Measurements from ENCODE around the gene PRSS36. TPM values are rescaled to one million over a fixed set of nuclear protein-coding genes. Genes with fewer than 3 reads are reported as not detected.
"Not testable (repeated sequence)": the region's sequence is repeated elsewhere in the genome, so short reads cannot be mapped to it uniquely, and the experiment has no call there.

PRSS36 gene
- polyA plus RNA-seq, 12 donors = 0.92 to 2.0 (median 1.4) TPM; not detected in 2

DNA sequence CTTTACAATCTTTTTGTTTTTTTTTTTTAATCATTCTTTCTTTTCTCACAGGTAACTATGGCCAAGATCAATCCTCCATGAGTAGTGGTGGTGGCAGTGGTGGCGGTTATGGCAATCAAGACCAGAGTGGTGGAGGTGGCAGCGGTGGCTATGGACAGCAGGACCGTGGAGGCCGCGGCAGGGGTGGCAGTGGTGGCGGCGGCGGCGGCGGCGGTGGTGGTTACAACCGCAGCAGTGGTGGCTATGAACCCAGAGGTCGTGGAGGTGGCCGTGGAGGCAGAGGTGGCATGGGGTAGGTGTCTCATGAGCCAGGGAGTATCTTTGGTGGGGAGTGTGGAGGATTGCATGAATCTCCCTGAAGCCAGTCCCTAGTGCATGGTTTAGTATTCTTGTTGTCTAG lies 35.0 kb upstream of the PRSS36 start:
- no peak for DNase-seq

GRCh38 chr16:31183432-31184428 lies 33.9 kb upstream of the PRSS36 start:
- DNase-seq = no peak

- DNase-seq = no peak
These were observed 32.5 kb upstream of the PRSS36 start for GRCh38 chr16:31182391-31182790.

DNA sequence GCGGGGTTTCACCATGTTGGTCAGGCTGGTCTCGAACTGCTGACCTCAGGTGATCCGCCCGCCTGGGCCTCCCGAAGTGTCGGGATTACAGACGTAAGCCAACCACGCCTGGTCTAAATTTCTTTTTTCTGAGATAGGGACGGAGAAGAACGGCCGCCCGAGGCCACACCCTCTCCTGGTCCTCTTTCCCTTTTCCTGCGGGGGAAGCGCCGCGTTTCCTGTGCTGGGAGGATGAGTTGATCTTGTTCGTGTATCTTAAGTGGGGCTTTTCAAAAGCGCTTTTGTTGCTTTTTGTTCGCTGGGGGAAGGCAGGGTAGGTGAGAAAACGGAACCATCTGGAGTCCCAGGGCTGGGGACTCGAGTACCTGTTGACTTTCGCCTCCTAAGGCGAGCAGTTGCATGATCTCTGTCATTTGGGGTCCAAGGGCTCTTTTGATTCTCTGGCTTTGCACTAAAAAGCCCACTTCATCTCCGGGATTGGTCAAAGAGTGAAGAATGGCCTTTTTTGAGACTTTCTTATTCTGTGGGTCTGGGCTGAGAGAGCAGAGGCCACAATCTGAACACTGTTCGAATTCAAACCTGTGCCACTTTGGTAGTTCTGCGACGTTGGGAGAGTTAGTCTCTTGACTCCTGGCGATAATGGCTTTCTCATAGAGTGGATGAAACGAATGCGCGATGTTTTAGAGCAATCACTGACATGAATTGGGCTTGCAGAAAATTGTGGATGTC lies 31.4 kb upstream of the PRSS36 start:
- no peak for DNase-seq

DNA sequence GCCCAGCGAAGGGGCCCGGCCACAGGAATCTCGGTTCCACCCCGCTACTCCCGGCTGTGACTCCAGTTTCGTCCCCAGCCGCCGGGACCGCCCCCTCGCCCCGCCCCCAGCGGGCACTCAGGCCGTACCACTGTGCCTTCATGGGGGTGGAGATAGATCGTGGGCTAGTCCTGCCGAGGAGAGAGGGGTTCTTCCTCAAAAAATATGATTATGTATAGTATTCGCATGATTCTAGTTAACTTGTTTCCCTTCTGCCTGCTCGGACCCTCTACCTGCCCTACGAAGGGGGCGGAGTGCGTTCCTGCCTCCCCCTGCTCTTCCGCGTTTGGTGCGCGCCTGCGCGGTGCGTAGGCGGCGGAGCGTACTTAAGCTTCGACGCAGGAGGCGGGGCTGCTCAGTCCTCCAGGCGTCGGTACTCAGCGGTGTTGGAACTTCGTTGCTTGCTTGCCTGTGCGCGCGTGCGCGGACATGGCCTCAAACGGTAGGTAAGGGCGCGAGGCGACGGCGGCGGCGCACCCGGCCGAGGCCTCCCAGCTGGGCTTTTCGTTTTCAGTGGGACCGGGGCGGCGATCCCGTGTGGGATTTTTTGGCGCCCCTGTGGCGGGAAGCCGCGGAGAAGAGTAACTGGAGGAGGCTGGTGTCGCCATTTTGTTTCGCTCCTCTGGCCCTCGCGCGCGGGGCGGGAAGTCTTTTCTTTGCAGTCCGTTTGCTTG lies 30.0 kb upstream of the PRSS36 start, which contains the start of gene FUS:
FUS (plus strand) TSS at position 393 of the 713 bp plus-strand sequence; CDS start at position 469, 76 bp downstream.
- peak; percentile 98 for DNase-seq

GRCh38 chr16:31179219-31179746 lies 29.4 kb upstream of the PRSS36 start:
- DNase-seq = no peak

DNA sequence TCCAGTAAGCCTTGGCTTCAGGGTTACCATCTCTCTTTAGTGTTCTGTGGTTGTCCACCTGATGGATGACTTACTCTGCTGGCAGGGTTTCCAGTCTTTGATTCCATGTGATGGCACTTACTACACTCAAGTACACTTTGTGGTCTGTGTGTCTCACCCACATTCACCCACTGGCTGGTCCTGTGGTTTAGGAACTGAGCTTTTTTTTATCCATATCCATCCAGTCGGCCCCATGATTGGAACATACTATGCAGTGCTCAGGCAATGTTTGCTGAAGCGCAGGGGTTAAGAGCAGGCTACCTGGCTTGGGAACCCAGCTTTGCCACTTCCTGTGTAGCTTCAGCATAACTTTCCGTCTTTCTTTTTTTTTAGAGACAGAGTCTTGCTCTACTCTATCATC lies 27.3 kb upstream of the PRSS36 start:
- DNase-seq = no peak

DNA sequence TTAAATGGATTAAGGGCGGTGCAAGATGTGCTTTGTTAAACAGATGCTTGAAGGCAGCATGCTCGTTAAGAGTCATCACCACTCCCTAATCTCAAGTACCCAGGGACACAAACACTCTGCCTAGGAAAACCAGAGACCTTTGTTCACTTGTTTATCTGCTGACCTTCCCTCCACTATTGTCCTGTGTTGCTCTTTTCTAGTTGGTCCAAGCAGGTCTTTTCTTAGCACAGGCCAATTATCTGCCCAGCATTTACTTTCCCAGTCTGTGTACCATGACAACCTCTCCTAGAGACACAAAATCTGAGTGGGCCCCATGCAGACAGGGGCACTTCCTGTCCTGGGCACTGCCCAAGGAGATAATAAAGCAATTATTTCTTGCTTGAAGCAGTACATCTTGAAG lies 20.2 kb upstream of the PRSS36 start:
- not testable (repeated sequence) for DNase-seq

- no peak for DNase-seq
These were observed 19.0 kb upstream of the PRSS36 start for GRCh38 chr16:31168848-31169247.

DNA sequence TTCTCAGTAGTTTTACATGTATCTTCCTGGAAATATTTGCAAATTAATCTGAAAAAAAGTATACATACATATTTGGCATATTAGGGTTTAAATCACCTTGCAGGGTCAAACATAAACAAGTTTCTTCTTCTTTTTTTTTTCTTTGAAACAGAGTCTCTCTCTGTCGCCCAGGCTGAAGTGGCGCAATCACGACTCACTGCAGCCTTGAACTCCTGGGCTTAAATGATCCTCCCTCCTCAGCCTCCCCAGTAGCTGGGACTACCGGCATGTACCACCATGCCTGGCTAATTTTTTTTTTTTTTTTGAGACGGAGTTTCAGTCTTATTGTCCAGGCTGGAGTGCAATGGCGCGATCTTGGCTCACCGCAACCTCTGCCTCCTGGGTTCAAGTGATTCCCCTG lies 17.4 kb upstream of the PRSS36 start:
- no peak for DNase-seq

- no peak for DNase-seq
These were observed 7.3 kb upstream of the PRSS36 start for GRCh38 chr16:31157136-31157535.

DNA sequence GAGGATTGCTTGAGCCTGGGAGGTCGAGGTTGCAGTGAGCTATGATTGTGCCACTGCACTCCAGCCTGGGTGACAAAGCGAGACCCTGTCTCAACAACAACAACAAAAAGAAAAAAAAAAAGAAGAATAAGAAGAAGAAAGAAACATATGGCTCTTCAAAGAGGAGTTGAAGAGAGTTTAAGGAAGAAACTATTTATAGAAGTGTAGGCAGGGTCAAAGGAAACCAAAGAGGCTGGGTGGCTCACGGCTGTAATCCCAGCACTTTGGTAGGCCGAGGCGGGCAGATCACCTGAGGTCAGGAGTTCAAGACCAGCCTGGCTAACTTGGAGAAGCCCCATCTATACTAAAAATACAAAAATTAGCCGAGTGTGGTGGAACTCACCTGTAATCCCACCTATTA lies 1.1 kb upstream of the PRSS36 start:
- not testable (repeated sequence) for DNase-seq

DNA sequence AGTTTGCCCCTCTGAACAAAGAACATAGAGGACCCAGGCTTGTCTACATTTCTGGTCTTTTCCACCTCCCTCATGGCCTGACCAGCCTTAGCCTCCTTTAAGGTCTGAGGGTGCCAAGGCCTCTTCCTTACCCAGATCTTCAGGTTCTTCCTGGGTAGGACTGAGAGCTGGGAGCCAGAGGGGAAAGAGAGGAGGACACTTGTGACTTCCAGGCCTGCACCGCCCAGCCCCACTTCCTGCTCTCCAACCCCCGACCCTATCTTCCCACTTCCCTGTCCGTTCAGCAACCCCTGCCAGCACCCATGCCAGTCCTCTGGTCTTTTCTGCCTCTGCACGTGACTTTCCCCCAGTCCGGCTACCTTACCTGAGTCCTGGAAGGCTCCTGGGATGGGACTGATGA lies 534 bp downstream of the PRSS36 start:
- no peak for DNase-seq

GRCh38 chr16:31148896-31149295 lies 970 bp downstream of the PRSS36 start:
- no peak for DNase-seq

DNA sequence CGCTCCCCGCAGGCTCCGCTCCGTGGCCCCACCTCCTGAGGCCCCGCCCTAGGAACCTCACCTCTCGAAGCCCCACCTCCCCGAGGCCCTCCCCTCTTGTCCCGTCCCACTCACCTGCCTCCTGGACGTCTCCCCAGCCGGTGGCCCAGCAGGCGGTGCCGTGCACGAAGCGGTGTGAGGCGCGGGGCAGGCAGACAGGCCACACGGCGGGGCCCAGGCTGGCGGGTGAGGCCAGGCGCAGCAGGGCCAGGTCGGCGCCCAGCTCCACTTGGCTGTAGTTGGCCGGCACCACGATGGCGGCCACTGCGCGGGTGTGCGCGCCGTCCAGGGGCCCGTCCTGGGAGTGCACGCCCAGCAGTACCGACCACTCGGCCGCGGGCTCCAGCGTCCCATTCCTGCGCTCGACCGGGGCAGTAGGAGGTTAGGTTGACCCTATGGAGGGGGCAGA lies 1.6 kb downstream of the PRSS36 start:
- no peak for DNase-seq

GRCh38 chr16:31147574-31147973 lies 2.3 kb downstream of the PRSS36 start:
- no peak for DNase-seq

DNA sequence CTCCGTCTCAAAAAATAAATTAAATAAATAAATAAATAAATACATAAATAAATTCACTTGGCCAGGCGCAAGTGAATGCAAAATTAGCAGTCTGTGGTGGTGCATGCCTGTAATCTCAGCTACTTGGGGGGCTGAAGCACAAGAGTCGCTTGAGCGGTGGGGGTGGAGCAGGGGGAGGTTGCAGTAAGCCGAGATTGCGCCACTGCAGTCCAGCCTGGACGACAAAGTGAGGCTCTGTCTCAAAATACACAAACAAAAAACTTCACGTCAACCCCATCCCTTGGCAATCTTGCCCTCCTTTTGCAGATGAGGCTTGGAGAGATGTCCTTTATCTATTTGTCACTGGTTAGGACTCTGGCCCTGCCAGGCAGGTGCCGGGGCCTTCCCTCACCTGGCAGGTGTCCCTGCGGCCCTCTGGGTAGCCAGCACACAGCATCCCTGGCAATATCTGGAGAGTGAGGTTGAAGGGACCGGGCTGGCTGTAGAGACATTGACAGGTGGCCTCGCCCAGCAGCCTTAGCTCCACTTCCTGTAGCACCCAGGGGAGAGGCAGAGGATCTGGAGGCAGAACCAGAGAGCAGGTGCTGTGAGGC lies 4.4 kb downstream of the PRSS36 start:
- DNase-seq = no peak

DNA sequence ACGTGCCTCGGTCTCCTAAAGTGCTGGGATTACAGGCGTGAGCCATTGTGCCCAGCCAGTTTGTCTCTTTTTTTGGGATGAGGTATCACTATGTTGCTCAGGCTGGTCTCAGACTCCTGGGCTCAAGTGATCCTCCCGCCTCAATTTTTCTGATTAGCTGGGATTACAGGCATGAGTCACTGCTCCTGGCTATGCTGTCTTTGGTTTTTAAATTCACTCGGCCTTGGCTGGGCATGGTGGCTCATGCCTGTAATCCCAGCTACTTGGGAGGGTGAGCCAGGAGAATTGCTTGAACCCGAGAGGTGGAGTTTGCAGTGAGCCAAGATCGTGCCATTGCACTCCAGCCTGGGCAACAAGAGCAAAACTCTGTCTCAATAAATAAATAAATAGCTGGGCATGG lies 5.4 kb downstream of the PRSS36 start:
- DNase-seq = not testable (repeated sequence)

DNA sequence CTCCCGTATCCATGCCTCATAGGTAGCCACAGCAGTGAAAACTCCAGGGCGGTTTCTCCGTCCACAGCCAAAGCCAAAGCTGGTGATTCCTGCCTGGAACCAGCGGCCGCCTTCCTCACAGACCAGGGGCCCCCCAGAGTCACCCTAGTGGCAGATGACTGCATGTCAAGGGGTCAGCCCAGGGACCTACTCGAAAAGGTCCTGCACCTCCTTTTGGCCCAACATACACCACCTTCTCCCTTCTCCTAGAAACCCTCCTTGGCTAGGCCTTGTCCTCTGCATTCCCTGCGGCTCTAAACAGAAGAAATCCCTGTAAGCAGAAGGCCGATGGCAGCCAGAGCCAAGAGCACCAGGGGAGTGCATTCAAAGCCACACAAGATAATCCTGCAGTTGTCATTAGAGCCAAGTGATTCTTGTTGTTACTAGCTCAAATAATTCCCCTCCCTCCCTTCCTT lies 6.1 kb downstream of the PRSS36 start:
- DNase-seq = no peak

GRCh38 chr16:31143011-31143693 lies 6.7 kb downstream of the PRSS36 start:
- no peak for DNase-seq
